ENCODE results near the gene JADE2.

- TF ChIP-seq CTCF (IDR thresholded peaks at IDR 0.05) (no peak), POLR2A (IDR thresholded peaks at IDR 0.05) (no peak)
Observed at GRCh38 chr5:134595458-134595838, 70.0 kb downstream of the JADE2 start.
